GM18508 (cell line): ENCODE measurements around the gene KLF8.

Experiments used
- ATAC-seq: cut with Tn5 transposase; IDR thresholded peaks from one replicate; pipeline ENCODE4 v1.9.1; 2021; ENCODE audit warnings: moderate number of reproducible peaks; ENCODE audit not compliant: insufficient read depth, unreplicated experiment

Gene KLF8

DNA sequence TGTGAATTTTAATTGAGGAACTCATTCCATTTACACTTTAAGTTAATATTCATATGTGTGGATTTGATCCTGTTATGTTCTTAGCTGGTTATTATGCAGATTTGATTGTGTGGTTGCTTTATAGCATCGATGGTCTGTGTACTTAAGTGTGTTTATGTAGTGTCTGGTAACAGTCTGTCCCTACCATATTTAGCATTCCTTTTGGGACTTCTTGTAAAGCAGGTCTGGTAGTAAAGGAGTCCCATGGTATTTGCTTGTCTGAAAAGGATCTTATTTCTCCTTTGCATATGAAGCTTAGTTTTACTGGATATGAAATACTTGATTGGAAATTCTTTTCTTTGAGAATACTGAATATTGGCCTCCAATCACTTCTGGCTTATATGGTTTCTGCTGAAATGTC is 76.6 kb downstream of the KLF8 start:
- ATAC-seq: no peak

DNA sequence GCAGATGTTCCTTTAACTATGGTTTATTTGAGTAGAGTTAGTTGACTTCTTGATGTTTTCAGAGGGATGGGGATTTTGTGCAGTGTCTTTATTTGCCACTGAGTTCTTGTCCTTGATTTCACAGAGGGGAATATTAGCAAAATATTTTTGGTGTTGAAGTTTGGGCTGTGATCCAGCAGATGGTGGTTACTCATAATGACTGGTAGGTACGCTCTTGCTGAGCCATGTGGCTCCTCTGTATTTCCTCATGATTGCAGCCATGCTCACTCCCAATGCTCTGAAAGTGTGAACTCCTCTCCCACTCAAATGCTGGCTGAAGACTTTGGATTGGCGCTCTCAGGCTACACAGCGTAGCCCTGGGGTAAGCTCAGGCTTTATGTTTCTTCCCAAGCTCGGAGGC is 77.7 kb downstream of the KLF8 start:
- ATAC-seq: no peak

DNA sequence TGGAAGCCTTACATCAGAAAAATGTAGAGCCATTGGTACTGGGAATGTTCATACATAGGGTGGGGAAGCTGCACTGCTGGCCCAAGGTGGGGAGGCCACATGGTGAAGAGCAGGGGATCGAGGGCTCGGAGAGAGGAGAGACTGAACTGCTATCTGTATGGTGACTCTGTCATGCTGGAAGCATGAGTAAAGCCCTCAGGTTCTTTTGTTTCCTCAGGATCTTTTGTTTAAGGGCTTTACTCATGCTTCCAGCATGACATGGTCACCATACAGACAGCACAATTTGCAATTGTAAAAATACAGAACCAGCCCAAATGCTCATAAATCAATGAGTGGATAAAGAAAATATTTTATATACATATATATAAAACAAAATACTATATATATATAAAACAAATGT is 78.4 kb downstream of the KLF8 start:
- no peak for ATAC-seq

DNA sequence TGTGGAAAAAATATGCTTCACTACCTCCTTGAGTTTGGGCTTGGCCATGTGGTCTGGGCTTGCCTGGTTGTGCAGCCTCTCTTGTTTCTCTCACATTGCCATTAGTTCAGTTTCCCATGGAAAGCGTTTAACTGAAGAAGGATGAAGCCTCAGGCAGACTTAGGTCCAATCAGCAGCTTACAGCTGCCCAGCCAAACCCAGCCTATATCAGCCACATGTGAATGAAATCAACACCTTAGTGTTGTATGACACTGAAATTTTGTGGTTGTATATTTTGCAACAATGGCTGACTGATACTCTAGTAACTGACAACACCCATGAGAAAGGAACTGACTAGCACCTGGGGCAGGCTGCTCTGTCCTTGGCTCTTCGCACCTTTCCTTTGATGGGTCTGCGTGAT is 81.2 kb downstream of the KLF8 start:
- no peak for ATAC-seq

DNA sequence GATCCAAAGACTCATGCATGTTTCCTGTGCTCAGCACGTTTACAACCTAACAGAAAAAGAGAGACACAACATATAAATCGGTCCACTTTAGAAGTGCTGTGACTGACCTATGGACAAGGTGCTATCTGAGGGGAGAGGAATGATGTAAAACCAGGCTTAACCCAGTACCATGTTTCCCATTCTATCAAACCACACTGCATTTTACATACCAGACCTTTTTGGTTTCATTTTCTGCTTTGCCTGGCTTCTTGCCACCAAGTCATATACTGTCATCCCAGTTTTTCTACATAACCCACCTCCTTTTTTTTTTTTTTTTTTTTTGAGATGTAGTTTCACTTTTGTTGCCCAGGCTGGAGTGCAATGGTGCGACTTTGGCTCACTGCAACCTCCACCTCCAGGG is 82.2 kb downstream of the KLF8 start:
- ATAC-seq: no peak

DNA sequence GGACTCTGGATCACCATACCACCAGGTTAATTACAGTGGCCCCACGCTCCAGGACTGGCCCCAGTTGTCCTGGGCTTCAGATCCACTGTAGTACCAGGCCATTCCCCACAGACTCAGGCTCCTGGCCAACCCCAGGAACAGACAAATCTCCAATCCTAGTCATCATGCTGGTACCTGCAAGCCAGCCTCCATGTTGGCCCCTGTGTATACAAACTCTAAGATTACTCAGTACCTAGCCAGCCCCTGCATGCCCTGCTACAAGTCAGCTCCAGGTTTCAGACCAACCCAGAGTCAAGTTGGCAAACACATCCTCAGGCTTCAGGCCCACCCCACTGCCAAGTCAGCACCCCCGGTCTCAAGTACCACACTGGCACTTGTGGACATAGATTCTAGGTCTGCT is 85.9 kb downstream of the KLF8 start:
- no peak for ATAC-seq

DNA sequence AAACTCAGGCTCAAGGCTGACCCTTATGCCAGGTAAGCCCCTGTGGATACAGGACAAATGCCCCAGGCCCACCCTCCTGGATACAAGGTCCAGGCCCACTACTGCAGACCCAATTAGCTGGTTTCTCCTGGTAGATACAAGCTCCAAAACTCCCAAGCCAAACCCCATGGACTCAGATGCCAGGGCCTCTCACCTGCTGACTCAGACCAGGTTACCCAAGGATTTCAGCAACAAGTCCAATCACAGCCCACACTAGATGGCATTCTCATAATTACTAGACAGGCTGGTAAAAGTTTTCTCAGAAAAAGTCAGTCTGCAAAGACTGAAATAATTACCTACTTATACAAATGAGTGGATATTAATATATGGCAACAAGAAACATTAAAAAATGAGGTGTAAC is 87.0 kb downstream of the KLF8 start:
- no peak for ATAC-seq
